ENCODE results near the gene TNIK. TPM values are rescaled to one million over a fixed set of nuclear protein-coding genes. Genes with fewer than 3 reads are reported as not detected.

Gene TNIK
- total RNA-seq, 1 experiment from 2014 or later = 22.4 TPM

DNA sequence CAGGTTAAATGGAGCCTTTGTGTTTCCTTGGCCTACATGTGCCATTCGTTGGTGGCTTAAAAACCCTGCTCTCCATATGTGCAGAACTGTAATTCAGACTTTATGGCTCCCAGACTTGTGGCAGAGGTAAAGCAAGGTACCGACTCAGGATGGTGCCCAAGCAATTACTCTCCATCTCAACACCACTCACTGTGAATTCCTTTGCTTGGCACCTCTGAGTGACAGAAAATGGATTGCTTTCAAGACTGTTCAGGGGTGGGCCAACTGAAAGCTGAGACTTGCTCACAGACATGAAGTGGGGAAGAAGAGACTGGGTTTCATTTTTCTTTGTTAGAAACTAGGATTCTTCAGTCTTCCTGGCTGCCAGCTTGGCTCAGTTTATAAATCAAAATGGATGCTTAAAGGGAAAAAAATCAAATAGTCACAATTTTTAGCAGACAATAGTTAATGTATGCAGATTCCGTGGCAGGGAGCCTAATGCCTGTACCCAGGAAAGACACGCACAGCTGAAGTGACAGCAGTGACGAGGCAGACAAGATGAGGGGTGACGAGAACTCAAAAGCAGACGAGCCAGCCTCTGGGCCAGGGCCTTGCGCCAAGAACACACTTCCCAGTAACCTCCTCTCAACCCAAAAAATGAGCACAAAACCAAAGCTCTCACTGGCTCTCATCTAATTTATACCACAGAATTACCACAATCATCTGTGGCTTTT lies 225.8 kb downstream of the TNIK start:
- ChIA-PET POLR2A (no interaction called here), CTCF (no interaction called here)
- no peaks in the 10 kb centered on the region for H3K27me3 Mint-ChIP-seq (ENCODE audit: insufficient read depth, unreplicated experiment)
- no peaks in the 10 kb centered on the region for H3K27me3 ChIP-seq (replicated peaks; ENCODE audit: control insufficient read depth, insufficient read depth, low read length)
- no peaks in the 10 kb centered on the region for H3K36me3 ChIP-seq (ENCODE audit: control insufficient read depth, insufficient read depth, low read length)
- H3K9me3 ChIP-seq = no peaks in the 10 kb centered on the region
- H3K4me3 ChIP-seq (ENCODE audit: low read depth, low read length) = no peak overlapping the region
- H3K9me3 Mint-ChIP-seq (ENCODE audit: unreplicated experiment) = no peaks in the 10 kb centered on the region
- no peak overlapping the region for H3K27ac Mint-ChIP-seq (ENCODE audit: unreplicated experiment)
- no peaks in the 10 kb centered on the region for H3K4me1 ChIP-seq
- peaks cover 6% of the 10 kb centered on the region for H3K4me1 Mint-ChIP-seq (ENCODE audit: low read depth, unreplicated experiment)
- no peaks in the 10 kb centered on the region for H3K36me3 Mint-ChIP-seq (ENCODE audit: insufficient read depth, unreplicated experiment)
- TF ChIP-seq, protein P1, sequence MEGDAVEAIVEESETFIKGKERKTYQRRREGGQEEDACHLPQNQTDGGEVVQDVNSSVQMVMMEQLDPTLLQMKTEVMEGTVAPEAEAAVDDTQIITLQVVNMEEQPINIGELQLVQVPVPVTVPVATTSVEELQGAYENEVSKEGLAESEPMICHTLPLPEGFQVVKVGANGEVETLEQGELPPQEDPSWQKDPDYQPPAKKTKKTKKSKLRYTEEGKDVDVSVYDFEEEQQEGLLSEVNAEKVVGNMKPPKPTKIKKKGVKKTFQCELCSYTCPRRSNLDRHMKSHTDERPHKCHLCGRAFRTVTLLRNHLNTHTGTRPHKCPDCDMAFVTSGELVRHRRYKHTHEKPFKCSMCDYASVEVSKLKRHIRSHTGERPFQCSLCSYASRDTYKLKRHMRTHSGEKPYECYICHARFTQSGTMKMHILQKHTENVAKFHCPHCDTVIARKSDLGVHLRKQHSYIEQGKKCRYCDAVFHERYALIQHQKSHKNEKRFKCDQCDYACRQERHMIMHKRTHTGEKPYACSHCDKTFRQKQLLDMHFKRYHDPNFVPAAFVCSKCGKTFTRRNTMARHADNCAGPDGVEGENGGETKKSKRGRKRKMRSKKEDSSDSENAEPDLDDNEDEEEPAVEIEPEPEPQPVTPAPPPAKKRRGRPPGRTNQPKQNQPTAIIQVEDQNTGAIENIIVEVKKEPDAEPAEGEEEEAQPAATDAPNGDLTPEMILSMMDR (IDR thresholded peaks at IDR 0.05; ENCODE audit: insufficient read depth in 1 of 2, low read depth in 1 of 2, low read length in 1 of 2, severe bottlenecking in 1 of 2, unreplicated experiment in 1 of 2) = no peak
- intact Hi-C loops (cut with micrococcal nuclease; ENCODE audit: unreplicated experiment) = no loop called here
- H3K4me3 Mint-ChIP-seq (ENCODE audit: unreplicated experiment) = no peak overlapping the region
- BruUV-seq (replicated peaks) = no TSS peak
- DNase-seq = no peak

DNA sequence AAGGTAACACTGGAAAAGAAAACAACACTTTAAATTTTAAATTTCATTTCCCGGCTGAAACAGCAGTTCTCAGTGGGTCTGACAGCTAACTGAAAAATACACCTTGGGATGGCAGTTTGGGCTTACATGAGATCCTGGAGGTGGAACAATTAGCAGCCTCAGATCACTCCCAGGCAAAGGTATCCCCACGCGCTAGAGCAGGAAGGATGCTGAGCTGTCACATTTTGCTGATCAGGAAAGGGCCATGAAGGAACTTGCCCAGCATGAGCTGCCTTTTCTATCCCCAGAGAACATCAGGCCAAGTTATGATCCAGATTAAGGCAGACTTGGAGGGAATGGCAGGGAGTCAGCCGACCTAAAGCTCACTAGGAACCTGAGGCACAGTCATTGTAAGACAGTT lies 228.8 kb downstream of the TNIK start:
- Histone ChIP-seq H3K4me1 (no peaks in the 10 kb centered on the region; the same call in 1 of the 2 replicates), H3K27me3 (replicated peaks; ENCODE audit: control insufficient read depth, insufficient read depth, low read length) (no peaks in the 10 kb centered on the region), H3K9me3 (no peaks in the 10 kb centered on the region), H3K4me3 (ENCODE audit: low read depth, low read length) (no peak overlapping the region), H3K36me3 (ENCODE audit: control insufficient read depth, insufficient read depth, low read length) (no peaks in the 10 kb centered on the region)
- intact Hi-C loops (cut with micrococcal nuclease; ENCODE audit: unreplicated experiment) = no loop called here
- ChIA-PET CTCF (no interaction called here), POLR2A (no interaction called here)
- Mint-ChIP-seq H3K27me3 (ENCODE audit: insufficient read depth, unreplicated experiment) (no peaks in the 10 kb centered on the region), H3K4me3 (ENCODE audit: unreplicated experiment) (no peak overlapping the region), H3K9me3 (ENCODE audit: unreplicated experiment) (no peaks in the 10 kb centered on the region), H3K27ac (ENCODE audit: unreplicated experiment) (no peak overlapping the region), H3K36me3 (ENCODE audit: insufficient read depth, unreplicated experiment) (no peaks in the 10 kb centered on the region), H3K4me1 (ENCODE audit: low read depth, unreplicated experiment) (peaks cover 6% of the 10 kb centered on the region)
- no peak for DNase-seq
- TF ChIP-seq, protein P1 (IDR thresholded peaks at IDR 0.05; ENCODE audit: insufficient read depth in 1 of 2, low read depth in 1 of 2, low read length in 1 of 2, severe bottlenecking in 1 of 2, unreplicated experiment in 1 of 2) = no peak
- BruUV-seq (replicated peaks) = no TSS peak

DNA sequence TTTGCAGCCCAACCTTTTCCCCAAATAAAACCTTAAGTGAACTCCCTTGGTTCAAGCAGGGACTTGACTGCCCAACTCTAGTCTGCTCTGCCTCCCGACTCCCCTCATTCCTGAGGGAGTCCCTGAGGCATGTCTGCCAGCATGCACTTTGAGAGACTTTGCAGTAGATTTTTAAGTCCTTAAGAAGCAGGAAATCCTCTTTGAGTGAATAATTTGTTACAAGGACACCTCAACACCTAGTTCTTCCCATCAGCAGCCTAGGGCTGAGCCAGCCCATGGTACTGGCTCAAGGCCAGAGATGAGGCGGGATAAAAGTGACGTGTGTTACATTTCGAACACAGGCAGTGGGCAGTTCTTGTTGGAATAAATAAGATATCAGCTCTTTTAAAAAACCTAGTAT lies 229.3 kb downstream of the TNIK start:
- ChIA-PET POLR2A (no interaction called here), CTCF (no interaction called here)
- H3K4me3 ChIP-seq (ENCODE audit: low read depth, low read length) = no peak overlapping the region
- Mint-ChIP-seq H3K27me3 (ENCODE audit: insufficient read depth, unreplicated experiment) (no peaks in the 10 kb centered on the region), H3K27ac (ENCODE audit: unreplicated experiment) (no peak overlapping the region), H3K4me3 (ENCODE audit: unreplicated experiment) (no peak overlapping the region), H3K9me3 (ENCODE audit: unreplicated experiment) (no peaks in the 10 kb centered on the region), H3K36me3 (ENCODE audit: insufficient read depth, unreplicated experiment) (no peaks in the 10 kb centered on the region), H3K4me1 (ENCODE audit: low read depth, unreplicated experiment) (peaks cover 6% of the 10 kb centered on the region)
- no peaks in the 10 kb centered on the region for H3K9me3 ChIP-seq
- H3K4me1 ChIP-seq = no peaks in the 10 kb centered on the region; the same call in 1 of the 2 replicates
- no TSS peak for BruUV-seq (replicated peaks)
- H3K27me3 ChIP-seq (replicated peaks; ENCODE audit: control insufficient read depth, insufficient read depth, low read length) = no peaks in the 10 kb centered on the region
- TF ChIP-seq, protein P1 (IDR thresholded peaks at IDR 0.05; ENCODE audit: insufficient read depth in 1 of 2, low read depth in 1 of 2, low read length in 1 of 2, severe bottlenecking in 1 of 2, unreplicated experiment in 1 of 2) = no peak
- no peaks in the 10 kb centered on the region for H3K36me3 ChIP-seq (ENCODE audit: control insufficient read depth, insufficient read depth, low read length)
- no peak for DNase-seq
- intact Hi-C loops (cut with micrococcal nuclease; ENCODE audit: unreplicated experiment) = no loop called here

Measured in Caco-2 (cell line).